PFSK-1 (cell line): ENCODE results near the gene CC2D2A. TPM values are rescaled to one million over a fixed set of nuclear protein-coding genes. Genes with fewer than 3 reads are reported as not detected.
A peak's percentile ranks its signal among the peaks of the same experiment; 100 is the strongest.

Experiments
- FOXP2 ChIP-seq: optimal IDR thresholded peaks from 2 replicates; pipeline ENCODE3; 2011; ENCODE audit warnings: borderline replicate concordance, control low read depth, inconsistent platforms; ENCODE audit not compliant: insufficient read depth; ENCODE audit errors: extremely low read length, extremely low read depth
- POLR2AphosphoS5 ChIP-seq: IDR thresholded peaks from 2 replicates; pipeline ENCODE4 v1.6.1; 2012; ENCODE audit warnings: low read depth, mild to moderate bottlenecking, control low read depth, low read length, moderate library complexity
- SIN3A ChIP-seq: IDR thresholded peaks from 2 replicates; pipeline ENCODE4 v1.6.1; 2012; ENCODE audit warnings: mild to moderate bottlenecking, low read length, moderate library complexity, borderline replicate concordance; ENCODE audit not compliant: insufficient read depth
- TAF1 ChIP-seq: IDR thresholded peaks from 2 replicates; pipeline ENCODE4 v1.6.1; 2012; ENCODE audit warnings: low read length, control low read depth, borderline replicate concordance; ENCODE audit not compliant: insufficient read depth
- polyA plus RNA-seq: library from polyadenylated mRNA; unstranded; fragments of >200 nt; gene quantifications from one replicate; pipeline ENCODE4 v1.2.1, GENCODE V29; 2012; ENCODE audit warnings: low read depth, missing spikeins; ENCODE audit not compliant: insufficient read length
- TF ChIP-seq, protein P1 (sequence below), 2 experiments: IDR thresholded peaks; 2 replicates each; pipeline versions ENCODE4 v1.6.1 to v1.8.0; 2011 to 2012; ENCODE audit warnings: low read depth in 2 of 2, low read length in 2 of 2, control low read depth in 1 of 2, inconsistent platforms in 1 of 2, mild to moderate bottlenecking in 1 of 2, moderate library complexity in 1 of 2; ENCODE audit not compliant: insufficient read depth in 1 of 2

The CC2D2A gene
- 8.3 TPM for polyA plus RNA-seq

DNA sequence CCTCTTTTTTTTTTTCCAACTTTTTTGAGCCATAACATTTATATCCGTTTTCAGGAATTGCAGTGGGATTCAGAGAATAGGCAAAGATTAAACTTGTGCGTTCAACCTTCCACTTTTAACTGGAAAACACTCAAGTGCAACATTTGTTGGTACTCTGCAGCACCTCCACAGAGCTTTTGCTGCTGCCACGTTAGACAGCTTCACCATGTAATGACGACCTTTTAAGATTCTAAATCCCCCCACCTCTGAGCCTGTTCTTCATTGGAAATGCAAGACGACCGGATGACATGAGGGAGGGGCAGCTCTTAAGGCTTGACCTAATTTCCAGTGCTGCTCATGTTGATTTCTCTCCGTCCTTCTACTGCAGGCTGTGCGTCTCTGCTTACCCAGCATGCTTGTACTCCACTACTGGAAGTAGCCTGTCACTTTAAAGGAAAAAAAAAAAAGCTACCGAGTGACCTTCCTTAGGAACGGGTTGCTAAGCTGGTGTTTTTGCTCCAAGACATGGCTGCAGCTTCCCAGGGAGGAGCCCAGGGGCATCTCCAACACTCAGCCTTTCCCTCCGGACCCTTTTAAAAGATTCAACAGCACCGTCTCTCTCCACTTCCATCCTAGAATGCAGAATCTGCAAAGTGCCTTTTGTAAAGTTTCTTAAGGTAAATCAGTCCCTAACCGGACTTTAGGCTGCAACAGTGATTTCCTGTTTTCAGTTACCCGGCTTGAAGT is at the start of gene CC2D2A:
Gene CC2D2A, plus strand, starts transcription at position 481 of the 726 bp plus-strand sequence. CDS start 6,051 bp downstream, outside the sequence.
- no peak for TF ChIP-seq TAF1
- TF ChIP-seq SIN3A = peak; percentile 18; the same call in 1 of the 2 replicates

DNA sequence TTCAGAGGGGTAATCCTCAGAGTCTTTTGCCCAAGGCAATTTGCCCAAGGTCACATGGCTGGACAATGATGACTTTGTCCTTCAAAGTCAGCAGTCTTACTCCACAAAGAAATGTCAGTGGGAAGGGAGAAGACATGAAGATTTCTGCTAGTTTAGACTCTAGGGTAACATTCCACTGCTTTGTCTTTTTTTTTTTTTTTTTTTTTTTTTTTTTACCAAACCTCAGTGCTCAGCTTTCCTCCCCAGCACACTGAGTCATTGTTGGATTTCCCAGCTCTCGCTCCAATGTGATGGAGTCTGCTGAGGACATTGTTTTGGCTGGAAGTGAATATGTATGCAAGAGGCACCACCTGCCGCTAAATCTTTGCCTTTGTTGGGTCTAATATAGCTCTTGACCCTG is 49.0 kb upstream of the CC2D2A start:
- TF ChIP-seq POLR2AphosphoS5 (no peak), TAF1 (no peak), FOXP2 (no peak)
- TF ChIP-seq, protein P1, sequence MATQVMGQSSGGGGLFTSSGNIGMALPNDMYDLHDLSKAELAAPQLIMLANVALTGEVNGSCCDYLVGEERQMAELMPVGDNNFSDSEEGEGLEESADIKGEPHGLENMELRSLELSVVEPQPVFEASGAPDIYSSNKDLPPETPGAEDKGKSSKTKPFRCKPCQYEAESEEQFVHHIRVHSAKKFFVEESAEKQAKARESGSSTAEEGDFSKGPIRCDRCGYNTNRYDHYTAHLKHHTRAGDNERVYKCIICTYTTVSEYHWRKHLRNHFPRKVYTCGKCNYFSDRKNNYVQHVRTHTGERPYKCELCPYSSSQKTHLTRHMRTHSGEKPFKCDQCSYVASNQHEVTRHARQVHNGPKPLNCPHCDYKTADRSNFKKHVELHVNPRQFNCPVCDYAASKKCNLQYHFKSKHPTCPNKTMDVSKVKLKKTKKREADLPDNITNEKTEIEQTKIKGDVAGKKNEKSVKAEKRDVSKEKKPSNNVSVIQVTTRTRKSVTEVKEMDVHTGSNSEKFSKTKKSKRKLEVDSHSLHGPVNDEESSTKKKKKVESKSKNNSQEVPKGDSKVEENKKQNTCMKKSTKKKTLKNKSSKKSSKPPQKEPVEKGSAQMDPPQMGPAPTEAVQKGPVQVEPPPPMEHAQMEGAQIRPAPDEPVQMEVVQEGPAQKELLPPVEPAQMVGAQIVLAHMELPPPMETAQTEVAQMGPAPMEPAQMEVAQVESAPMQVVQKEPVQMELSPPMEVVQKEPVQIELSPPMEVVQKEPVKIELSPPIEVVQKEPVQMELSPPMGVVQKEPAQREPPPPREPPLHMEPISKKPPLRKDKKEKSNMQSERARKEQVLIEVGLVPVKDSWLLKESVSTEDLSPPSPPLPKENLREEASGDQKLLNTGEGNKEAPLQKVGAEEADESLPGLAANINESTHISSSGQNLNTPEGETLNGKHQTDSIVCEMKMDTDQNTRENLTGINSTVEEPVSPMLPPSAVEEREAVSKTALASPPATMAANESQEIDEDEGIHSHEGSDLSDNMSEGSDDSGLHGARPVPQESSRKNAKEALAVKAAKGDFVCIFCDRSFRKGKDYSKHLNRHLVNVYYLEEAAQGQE (IDR thresholded peaks at IDR 0.05; ENCODE audit: insufficient read depth in 1 of 2, low read depth in 2 of 2, low read length in 2 of 2) = no peak

DNA sequence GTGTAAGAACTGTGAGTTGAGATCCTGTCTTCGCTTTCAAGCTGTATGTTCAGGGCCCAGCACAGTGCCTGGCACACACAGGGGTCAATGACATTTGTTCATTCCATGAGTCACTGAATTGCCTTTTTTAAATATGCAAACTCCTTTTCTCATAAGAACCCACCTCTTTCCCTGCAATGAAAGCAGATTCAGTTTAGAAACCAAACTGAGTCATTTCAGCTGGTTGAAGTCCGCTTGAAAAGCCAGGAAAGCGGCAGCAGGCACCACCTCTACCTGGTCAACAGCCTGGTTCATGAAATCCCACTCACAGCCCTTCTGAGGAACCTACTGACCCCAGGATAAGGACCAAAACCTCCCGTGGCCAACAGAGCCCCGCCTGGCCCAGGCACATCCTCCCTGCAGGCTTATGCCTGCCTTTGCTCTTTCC is 46.4 kb upstream of the CC2D2A start:
- TF ChIP-seq SIN3A = no peak
- TF ChIP-seq, protein P1 (IDR thresholded peaks at IDR 0.05; ENCODE audit: insufficient read depth in 1 of 2, low read depth in 2 of 2, low read length in 2 of 2) = no peak
- no peak for TF ChIP-seq TAF1
- no peak for TF ChIP-seq POLR2AphosphoS5
- no peak for TF ChIP-seq FOXP2

DNA sequence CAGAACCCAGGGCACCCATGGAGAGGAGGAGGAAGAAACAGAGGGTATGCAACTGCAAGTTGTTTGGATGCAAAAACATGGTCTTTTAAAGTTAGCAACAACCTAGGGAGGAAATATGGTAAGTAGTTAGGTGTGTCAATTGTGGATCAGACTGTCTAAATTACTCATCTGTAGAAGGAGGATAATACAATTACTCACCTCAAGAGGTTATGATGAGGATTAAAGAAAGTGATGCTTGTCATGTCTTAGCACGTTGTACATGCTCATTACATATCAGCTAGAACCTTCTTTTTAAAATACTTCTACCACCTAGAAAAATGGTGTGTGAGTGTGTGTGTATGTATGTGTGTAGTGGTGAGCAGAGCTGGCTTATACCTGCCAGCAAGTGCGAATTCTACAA is 44.2 kb upstream of the CC2D2A start:
- TF ChIP-seq, protein P1 (IDR thresholded peaks at IDR 0.05; ENCODE audit: insufficient read depth in 1 of 2, low read depth in 2 of 2, low read length in 2 of 2) = no peak
- TF ChIP-seq TAF1 (no peak), FOXP2 (no peak), SIN3A (no peak), POLR2AphosphoS5 (no peak)

DNA sequence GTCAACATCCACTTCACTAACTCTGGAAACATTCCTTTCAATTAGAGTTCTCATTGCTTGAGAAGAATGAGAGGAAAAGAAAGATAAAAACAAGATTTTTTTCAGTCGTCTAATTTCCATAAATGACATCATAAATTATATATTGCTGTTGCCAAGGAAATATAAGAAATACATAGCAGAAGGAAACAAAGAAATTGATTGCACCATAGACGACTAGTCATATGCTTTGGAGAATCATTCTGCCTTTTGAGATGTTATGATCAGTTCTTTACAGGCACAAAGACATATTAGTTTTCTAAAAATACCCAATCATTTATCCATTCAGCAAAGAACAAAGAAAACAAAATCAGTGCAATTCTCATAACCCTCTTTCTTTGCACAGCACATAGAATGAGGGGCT is 42.5 kb upstream of the CC2D2A start:
- no peak for TF ChIP-seq SIN3A
- TF ChIP-seq TAF1 = no peak

DNA sequence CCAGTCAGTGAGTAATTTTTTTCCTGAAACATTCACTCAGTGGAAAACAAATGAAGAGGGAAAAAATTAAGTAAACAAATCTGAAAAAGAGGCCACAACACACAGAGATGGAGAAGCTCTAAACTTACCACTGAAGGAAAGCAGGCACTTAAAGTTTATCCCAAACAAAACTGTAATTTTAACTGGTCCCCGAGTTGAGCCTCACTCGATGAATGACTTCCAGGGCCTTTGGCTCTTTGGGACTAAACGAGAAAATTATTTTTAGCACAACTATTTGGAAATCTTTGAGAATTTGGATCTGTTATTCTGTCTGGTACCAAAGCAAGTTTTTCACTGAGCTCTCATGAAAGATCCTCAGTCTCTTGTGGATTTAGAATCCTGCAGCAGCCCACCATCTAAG is 42.0 kb upstream of the CC2D2A start, which contains the start of gene C1QTNF7:
Gene C1QTNF7, plus strand, starts transcription at position 333 of the 400 bp plus-strand sequence. CDS start 7,711 bp downstream, outside the sequence.
- TF ChIP-seq FOXP2 = no peak
- TF ChIP-seq TAF1 = no peak
- TF ChIP-seq SIN3A = no peak

DNA sequence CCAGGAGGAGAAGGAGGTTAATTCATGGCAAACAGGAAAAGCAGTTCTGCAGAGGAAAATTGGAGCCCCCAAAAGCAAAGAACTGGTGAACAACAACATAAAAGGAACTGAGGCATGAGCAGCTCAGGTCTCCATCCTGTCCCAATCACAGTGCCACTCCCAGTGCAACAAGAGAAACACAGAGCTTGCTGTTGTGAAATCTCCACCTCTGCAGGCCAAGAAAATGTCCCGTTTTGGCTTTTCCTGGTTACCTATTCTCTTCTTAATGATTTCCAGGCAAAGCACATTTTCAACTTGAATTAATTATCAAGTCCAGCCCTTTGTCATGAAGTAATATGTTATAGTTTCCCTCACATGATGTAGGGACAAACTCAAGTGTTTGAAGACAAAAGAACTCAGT is 41.1 kb upstream of the CC2D2A start:
- TF ChIP-seq, protein P1 (IDR thresholded peaks at IDR 0.05; ENCODE audit: insufficient read depth in 1 of 2, low read depth in 2 of 2, low read length in 2 of 2) = no peak
- TF ChIP-seq TAF1 (no peak), FOXP2 (no peak), SIN3A (no peak), POLR2AphosphoS5 (no peak)
